ENCODE data around the gene SIRPG.

Gene SIRPG

DNA sequence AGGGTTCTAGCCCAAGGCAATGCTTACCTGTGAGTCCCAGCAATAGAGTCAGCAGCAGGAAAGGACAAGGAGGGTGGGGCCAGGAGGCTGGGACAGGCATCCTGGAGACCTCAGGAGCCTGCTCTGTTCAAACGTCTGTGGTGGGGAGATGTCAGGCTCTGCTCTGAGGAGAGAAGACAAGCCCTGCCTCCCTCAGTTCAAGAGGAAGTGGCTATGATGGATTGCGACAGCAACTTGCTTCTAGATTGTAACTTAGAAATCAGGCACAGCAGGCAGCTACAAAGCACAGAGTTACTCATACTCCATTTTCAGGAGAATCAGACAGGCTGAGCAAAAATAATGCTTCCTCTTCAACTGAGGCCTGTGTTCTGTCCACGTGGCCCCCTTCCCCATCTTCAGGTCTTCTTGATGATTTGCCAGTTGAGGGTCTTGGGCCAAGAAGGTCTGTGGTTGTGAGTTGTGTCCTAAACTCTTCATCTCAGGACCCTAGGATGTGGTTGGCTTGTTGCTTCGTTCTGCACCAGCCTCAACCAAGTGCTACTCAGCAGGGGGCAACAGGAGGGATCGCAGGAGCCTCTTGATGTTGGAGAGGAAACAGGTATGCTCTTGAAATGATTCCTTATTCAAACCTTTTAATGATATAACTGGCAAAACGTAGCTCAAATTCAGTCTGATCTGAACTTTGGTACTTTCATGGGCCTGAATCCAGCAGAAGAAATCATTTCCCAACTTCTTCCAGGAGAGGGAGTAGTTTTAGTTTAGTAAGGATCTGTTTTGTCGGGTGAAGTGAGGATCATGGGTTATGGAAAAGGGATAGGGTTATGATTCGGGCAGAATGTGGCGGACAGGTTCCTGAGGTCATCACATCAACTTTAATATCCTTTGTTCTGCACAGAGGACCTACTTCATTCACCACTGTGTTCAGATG, 68.8 kb downstream of the SIRPG start:
- DNase-seq: no peak

DNA sequence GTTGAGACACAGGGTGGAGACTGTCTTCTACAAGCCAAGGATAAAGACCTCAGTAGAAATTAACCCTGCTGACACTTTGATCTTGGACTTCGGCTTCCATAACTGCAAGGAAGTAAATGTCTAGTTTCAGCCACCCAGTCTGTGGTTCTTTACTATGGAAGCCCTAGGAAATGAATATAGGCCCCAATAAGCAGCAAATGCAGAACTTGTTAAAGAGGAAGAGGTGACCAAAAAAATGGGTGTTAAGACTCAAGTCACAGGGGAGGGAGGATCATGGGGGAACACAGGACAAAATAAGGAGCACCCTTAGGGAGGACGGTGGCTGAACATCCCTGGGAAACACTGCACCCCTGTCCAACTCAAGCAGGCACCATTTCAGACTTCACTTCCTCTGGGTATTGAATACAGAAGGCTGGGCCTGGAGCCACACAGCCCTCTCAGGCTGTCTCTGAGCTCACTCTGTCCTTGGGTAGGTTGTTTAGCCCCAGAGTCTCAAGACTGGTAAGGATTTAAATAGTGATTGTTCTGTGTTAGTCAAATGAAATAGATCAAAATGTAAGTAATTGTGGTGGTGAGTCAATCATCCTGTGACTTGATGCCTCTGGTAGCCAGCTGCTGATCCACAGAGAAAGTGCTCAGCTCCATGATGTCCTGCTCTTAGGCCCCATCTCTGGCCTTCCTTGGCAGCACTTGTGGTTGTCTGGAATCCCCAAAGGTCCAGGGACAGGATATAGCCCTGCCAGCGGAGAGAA, 69.6 kb downstream of the SIRPG start:
- DNase-seq: no peak

DNA sequence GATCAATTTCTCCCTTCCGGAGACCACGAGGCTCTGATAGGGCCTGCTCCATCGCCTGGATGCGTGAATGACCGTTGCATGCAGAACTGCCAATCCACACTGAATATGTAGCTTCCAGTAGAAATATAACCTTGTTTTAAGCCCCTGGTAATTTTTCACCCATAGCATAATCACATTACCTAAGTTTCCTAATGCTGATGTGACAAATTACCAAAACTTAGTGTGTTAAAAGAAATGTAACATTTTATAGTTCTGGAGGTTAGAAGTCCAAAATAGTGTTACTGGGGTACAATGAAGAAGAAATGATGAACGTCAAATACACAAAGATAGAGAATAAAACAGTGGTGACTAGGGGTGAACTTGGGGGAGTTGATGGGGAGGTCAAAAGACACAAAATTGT, 78.1 kb downstream of the SIRPG start:
- DNase-seq: no peak

Data from NCI-H526 treated with DMSO at 0.1 percent for 48 hours (cell line).